ENCODE results near the gene GREB1.

GREB1 gene

DNA sequence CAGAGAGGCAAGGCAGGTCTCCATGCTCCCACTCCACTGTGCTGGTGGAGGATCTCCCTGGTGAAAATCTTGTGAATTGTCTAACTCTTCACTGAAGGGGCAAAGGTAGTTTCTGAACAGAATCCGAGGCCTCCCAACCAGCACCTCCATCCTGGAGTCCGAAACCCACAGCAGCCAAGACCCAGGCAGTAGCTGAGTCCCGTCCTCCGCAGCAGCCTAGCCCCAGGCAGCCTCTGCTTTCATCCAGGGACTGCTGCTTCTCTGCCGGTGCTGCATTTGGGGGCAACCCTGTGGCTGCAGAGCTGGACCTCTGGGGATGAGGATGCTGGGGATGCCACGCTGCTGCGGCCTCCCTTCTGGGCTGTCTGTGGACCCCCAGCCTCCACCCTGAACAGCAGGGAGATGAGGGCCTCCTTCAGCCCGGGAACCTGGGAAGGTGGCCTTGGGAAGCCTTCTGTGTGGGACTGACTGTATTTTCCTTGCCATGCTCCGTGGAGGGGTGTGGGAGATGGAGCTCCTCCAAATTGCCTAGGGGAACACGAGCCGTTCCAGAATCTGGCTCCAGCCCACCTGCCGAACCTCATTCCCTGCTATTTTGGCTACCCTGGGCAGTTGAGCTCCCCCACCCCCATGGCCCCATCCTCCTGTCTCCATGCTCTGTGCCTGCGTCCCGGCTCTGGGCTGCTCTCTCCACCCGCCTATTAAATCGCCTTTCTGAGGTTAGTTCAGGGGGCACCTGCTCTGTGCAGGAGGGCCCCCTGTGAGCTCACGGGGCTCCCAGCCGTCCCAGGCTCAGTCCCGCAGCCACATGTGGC lies 48.2 kb downstream of the GREB1 start:
- DNase-seq, result no peak

DNA sequence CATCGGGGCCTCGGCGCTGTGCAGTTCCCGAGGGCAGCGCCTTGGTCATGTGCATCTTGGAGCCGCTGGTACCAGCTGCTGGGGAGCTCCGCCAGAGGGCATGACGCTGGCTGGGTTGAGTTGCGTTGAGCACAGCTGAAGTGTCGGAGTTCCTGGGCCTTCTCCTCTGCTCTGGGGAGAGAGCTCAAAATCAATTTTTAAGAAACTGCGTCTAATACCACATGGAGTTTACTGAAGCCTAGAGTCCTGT lies 48.7 kb downstream of the GREB1 start:
- no peak for DNase-seq

DNA sequence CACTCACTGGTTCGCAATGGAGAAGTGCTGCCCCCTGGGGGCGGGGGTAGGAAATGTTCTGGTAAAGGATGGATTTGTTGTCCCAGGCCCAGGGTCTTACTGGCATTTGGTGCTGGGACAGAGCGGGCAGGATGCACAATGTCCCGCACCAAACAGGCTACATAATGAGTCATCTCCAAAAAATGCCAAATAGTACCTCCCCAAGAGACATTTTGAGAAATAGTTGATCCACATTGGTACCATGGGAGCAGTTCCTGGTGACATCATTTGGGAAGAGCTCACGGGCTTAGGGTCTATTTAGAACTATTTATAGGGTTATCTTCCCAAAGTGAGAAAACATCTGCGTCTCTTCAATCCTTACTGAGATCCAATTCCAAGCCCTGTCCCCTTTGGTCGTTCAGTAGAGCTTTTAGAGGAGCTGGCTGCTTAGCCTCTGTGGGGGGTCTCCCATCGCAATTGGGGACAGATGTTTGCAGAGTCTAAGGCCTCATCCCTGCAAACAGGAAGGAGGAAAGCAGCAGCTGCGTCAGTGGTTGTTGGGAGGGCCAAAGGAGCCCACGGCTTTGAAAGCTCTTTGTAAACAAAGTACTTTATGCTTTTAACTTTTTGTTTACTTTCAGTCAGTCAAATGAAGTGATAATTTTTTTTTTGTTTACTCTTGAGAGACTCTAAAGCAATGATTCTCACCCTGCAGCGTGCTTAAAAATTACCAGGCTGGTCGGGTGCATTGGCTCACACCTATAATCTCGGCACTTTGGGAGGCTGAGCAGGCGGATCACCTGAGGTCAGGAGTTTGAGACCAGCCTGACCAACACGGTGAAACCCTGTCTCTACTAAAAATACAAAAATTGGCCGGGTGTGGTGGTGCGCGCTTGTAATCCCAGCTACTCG lies 49.3 kb downstream of the GREB1 start:
- DNase-seq, result peak; percentile 11

DNA sequence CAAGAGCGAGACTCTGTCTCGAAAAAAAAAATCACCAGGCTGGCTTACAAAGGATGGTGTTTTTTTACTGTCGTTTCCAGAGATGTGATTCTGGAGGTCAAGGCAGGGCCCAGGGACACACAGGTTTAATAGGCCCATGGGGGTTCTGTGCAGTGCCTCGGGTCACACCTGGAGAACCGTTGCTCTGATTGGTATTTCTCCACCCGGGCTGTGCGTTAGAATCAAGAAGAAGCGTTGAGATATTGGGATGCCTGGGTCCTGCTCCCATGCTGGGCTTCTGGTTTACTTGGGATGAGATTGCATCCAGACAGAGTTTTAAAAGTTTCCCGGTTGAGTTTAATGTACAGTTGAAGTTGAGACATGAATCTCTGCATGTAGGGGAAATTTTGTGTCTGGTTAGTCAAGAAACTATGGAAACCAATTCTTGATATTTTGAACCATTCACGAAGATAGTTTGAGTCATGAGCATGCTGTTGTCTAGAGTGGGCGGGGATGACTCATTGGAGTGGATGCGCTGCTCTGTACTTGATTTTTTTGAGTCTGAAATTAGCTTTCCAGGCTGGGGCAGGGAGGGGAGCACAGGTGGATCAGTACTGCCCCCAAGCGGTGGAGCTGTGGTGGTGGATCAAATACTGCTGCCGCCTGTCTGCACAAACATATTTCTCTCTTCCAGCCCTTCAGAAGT lies 50.1 kb downstream of the GREB1 start:
- peak; percentile 7 for DNase-seq

DNA sequence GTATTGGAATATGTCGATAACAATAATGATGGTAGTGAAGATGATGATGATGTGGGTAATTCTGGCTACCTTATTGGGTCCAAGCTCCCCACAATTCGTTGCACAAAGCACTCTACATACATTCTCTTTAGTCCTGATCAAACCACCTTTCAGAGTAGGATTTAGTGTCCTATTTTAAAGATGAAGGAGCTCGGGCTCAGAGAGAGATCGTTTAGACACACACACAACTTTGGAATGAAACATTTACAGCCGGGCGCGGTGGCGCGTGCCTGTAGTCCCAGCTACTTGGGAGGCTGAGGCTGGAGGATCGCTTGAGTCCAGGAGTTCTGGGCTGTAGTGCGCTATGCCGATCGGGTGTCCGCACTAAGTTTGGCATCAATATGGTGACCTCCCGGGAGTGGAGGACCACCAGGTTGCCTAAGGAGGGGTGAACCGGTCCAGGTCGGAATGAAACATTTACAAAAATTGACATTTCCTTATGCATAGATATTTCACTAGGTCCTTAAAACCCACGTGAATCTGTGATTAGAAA lies 50.7 kb downstream of the GREB1 start:
- no peak for DNase-seq

DNA sequence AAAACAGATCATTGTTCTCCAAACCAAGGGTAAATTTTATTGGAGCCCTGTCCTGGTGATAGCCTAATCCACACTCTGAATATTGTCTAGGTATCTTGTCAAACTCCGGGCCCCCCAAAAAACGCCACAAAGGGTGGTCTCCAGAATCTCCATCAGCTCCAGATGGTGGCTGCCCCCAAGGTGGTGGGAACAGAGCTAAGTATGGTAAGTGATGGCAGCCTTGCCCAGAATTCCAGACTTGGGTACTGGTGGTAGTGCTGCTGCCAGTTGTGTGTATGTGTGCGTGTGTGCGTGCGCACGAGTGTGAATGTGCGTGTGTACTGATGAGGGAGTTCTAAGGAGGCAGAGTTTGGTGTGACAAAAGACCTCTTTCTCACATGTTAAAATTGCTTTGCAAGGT lies 51.2 kb downstream of the GREB1 start:
- no peak for DNase-seq

DNA sequence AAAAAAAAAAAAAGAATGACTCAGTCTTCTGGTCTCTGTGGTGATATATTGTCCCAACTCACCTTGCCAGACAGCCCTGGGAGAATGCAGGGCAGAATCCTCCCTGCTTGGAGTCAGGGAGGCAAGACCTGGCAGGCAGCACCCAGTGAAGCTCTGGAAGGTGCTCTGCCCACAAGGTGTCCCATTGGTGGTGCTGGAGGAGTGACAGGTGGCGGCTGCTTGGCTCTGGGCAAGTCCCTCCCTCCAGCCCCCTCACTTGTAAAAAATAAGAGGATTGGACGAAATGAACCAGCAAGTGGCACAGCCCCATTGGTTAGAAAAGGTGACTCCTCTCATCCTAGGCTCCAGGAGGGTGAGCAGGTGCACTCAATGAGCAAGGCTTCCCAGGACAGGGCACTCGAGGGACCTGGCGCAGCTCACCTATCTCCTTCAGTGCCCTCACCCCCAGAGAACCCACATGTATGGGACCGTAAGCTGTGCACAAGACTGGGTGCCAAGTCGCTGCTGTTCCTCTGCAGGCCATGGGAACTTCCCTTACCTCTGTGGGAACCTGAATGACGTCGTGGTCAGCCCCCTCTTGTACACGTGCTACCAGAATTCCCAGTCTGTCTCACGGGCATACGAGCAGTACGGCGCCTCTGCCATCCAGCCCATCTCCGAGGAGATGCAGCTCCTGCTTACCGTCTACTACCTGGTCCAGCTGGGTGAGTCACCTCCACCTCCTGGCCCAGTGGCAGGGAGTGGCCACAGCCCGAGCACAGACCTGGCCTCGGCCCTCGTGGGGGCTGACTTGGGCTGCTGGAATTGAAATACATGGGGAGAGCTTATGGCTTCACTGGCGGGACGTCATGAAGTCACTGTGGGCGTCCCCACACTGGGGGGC lies 54.6 kb downstream of the GREB1 start:
- no peak for DNase-seq

DNA sequence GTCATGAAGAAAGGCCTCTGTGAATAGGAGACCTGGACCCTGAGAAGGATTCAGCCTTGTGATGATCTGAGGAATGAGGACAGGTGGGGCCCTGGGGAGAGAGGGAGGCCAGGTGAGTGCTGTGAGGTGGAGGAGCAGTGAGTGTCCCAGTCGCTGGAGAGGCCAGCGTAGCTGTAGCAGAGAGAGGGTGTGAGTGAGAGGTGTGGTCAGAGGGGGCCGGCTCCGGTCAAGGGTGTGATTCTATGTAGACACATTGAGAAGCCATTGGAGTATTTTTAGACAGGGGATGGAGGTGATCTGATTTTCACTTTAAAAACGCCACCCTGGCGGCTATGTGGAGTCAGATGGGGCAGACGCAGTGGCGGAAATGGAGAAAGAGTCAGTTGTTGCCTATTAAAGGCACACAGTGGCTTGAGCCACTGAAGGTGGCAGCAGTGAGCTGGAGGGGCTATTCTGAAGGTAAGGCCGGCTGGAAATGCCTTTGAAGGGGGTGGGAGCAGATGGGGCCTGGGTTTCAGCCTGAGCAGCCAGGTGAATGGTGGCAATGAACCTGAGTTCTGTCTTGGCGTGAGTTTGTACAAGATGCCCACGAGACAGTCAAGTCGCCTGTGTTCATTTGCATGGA lies 55.6 kb downstream of the GREB1 start:
- DNase-seq, result no peak

DNA sequence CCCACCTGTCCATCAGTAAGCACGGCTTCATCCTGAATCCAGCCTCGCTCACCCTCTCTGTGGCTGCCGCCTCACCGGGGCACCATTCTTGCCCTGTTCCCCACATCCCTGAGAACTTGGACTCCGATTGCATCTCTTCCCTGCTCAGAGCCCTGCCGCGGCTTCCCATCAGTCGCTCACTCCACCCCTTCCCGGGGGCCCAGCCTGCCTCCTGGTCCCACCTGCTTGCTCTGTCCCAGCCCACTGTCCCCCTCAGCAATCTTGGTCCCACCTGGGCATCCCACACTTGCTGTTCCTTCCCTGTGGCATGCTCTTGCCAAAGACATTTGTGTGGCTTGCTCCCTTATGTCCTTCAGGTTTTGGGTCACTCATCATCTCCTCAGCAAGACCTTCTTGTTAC lies 56.3 kb downstream of the GREB1 start:
- DNase-seq, result no peak

DNA sequence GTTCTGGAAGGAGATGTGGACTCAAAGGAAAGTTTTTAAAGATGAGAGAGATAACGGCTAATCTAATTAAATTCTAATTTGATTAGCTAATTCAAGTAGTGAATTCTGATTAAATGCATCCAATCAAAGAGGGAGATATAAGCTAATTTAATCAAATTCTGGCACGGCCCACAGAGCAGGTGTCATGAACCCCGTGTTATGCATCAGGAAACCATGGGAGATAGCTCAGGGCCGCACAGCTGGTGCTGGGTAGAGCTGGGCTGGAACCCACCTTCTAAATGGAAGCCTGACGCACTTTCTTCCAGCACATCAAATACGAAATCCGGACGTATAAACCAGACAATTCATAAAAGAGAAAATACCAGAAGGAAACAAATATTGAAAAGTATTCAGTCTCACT lies 57.2 kb downstream of the GREB1 start:
- DNase-seq, result no peak

DNA sequence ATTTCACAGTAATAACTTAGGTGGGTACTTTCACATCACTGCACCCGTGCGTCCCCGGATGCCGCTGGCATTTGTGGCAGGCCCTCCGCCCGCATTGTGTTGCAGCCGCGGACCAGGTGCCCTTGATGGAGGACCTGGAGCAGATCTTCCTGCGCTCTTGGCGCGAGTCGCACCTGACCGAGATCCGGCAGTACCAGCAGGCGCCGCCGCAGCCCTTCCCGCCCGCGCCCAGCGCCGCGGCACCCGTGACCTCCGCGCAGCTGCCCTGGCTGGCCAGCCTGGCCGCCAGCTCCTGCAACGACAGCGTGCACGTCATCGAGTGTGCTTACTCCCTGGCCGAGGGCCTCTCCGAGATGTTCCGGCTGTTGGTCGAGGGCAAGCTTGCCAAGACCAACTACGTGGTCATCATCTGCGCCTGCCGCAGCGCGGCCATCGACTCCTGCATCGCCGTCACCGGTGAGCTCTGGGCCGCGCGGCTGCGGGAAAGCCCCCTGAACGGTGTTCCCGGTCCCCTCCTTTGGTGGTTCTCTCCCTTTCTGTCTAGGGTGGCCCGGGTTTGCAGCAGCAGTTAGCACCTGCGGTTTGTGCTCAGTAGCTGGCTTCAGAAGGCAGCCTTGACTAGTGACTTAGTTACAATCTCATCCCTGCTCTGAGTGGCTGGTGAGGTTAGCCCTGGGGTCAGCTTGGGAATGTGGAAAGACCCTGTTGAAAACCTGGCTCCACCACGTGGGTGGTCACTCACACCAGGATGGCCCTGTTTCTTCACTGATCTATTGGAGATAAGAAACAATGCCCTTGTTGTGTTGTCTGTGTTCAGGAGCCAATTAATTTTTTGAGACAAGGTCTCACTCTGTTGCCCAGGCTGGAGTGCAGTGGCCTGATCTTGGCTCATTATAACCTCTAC lies 59.1 kb downstream of the GREB1 start:
- DNase-seq, result no peak

DNA sequence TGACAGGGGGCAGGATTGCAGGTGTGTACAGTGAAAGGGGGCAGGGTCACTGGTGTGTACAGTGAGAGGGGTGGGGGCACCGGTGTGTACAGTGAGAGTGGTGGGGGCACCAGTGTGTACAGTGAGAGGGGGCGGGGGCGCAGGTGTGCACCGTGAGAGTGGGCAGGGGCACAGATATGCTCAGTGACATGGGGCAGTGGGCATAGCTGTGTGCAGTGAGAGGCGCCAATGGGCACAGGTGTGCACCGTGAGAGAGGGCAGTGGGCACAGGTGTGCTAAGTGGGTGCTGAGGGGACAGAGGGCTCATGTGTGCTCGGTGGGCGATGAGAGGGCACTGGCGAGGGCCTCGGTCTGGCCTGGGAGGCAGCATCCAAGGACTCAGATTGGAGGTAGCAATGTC lies 63.0 kb downstream of the GREB1 start:
- no peak for DNase-seq

DNA sequence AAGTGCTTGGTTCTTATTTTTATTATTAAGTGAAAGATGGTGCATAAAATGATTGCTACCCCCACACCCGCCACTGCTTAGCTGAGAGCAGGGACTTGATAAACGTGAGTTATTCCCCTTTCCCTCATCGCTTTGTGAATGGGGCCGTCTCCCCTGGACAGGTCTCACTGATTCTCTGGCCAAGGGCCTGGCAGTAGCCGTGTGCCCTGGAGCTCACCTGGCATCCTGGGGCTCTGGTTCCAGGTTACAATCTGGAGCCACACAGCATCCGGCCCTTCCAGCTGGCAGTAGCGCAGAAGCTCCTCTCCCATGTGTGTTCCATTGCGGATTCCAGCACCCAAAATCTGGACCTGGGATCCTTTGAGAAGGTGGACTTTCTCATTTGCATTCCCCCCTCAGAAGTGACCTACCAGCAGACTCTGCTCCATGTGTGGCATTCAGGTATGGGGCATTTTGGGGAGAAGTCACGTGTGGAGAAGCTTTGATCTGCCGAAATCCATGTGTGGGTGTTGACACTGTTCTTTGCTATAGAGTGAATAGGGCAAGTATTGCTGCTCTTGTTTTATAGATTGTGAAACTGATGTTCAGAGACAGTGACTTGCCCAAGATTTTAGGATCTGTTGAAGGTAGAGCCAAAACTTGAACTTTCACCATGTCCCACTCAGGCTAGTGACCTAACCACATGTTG lies 63.8 kb downstream of the GREB1 start:
- no peak for DNase-seq

DNA sequence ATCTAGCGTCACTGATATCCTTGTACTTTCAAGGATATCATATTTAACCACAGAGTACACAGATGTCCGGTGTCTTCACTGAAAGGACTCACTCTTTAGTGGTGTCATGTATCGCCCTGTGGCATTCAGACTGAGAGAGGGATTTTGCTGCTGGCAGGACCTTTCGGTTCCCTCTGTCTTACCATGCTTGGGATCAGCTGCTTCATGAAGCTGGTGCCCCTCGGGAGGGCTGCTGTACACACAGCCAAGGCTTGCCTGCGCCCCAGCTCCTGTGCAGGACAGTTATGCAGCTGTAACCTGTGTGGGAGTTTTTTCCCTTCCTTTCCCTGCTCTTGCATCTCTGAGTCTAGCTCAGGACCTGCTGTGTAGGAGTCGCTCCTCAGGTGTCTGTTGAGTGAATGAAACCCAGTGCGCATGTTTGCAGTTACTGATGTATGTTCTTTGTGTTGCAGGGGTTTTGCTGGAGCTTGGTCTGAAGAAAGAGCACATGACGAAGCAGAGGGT lies 64.4 kb downstream of the GREB1 start:
- DNase-seq, result no peak

DNA sequence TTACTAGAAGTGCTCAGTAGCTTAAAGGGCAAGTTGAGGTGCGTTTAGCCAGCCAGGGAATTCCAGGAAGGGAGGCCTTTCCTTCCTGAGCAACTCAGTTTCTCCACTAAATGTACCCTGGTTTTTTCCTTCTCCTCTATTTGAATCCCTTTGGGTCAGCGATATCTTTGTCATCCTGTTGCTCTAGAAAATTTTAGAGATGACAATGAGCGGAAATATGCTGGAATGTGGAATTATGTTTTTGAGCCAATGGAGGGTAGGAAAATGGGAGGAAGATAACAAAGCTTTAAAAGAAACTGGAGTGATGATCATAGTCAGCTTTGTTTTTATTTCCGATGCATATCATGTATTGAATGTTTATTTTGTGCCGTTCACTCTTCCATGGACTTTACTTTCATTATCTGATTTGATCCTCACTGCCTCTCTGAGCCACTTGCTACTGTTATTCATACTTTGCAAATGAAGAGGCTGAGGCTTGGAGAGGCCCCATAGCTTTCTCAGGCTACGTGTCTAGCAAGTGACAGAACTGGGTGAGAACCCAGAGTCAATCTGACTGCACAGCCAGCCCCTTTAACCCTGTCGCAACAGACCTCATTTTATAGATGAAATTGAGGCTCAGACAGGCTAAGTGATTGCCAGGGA lies 68.8 kb downstream of the GREB1 start:
- DNase-seq, result no peak

DNA sequence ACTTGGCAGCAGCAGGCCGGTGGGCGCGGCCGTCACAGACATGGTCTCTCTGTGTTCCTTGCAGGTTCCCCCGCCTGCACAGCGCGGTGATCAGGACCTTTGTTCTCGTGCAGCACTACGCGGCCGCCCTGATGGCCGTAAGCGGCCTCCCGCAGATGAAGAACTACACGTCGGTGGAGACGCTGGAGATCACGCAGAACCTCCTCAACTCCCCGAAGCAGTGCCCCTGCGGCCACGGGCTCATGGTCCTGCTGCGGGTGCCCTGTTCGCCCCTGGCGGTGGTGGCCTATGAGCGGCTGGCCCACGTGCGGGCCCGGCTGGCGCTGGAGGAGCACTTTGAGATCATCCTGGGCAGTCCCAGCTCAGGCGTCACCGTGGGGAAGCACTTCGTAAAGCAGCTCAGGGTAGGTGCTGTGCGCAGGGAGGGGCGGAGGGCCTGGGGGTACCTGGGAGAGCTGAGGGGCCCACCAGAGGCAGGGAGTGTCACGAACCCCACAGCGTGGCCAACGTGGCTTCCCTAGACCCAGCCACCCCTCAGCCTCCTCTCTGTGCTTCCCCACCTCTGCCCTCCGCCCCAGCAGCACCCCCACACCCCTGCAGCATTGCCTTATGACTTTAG lies 76.9 kb downstream of the GREB1 start:
- no peak for DNase-seq

DNA sequence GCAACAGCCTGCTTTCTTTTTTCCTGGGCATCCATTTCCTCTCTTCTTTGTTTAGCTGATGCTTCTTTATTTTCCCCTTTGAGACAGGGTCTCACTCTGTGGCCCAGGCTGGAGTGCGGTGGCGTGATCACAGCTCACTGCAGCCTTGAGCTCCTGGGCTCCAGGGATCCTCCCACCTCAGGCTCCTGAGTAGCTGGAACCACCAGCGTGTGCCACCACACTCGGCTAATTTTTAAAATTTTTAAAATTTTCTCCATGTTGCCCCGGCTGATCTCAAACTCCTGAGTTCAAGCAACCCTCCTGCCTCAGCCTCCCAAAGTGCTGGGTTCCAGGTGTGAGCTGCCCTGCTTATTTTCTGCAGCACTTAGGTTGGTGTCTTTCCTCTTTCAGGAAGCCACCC lies 77.4 kb downstream of the GREB1 start:
- DNase-seq, result no peak

DNA sequence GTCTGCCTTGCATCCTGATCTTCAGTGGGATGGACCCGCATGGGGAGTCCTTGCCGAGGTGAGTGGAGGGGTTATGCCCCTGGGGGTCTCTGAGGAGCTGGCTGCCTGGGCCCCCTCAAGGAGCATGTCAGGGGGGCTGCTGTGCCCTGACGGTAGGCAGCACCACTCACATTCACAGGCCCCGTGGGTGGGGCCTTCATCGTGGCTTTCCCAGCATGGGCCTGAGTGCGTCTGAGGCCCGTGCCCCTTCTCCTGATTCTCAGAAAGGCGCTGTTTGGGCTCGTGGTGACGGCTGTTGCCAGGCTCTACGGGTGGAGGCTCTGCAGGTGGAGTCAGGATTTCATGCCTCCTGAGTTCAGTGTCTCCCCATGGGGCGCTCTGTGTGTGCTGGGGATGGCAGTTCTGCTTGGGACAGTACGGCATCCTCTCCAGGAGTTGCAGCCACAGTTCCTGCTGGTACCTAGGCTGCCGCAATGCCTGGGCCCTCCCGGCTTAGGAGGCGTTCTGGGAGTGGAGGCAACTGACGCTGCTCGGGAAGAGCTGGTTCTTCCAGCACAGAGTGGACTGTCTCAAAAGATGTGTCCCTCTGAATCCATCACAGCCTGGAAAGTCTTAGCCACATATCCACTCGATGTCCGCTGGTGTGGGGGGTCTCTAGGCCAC lies 78.8 kb downstream of the GREB1 start:
- DNase-seq, result no peak

DNA sequence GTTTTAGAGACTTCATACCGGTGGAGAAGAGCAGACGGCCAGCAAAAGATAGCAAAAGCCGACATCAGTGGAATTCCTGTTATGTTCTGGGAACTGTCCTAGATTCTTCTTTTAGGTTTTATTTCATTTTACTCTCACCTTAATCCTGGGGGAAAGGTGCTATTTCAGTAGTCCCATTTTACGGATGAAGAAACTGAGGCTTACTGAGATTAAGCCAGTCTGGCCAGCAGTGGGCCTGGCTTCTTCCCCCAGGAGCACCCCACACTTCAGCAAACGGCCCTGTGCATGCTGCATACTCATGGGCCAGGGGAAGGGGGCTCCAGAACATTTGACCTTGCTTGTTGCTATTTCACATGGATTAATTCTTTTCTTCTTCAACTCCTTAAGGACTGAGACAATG lies 79.5 kb downstream of the GREB1 start:
- no peak for DNase-seq
